GM19238 (cell line): Measurements from ENCODE around the gene OTOF.

Experiments
- DNase-seq: peaks from one replicate; pipeline ENCODE4 v3.0.0; 2011; ENCODE audit warnings: low spot score; ENCODE audit not compliant: insufficient read length

The OTOF gene

DNA sequence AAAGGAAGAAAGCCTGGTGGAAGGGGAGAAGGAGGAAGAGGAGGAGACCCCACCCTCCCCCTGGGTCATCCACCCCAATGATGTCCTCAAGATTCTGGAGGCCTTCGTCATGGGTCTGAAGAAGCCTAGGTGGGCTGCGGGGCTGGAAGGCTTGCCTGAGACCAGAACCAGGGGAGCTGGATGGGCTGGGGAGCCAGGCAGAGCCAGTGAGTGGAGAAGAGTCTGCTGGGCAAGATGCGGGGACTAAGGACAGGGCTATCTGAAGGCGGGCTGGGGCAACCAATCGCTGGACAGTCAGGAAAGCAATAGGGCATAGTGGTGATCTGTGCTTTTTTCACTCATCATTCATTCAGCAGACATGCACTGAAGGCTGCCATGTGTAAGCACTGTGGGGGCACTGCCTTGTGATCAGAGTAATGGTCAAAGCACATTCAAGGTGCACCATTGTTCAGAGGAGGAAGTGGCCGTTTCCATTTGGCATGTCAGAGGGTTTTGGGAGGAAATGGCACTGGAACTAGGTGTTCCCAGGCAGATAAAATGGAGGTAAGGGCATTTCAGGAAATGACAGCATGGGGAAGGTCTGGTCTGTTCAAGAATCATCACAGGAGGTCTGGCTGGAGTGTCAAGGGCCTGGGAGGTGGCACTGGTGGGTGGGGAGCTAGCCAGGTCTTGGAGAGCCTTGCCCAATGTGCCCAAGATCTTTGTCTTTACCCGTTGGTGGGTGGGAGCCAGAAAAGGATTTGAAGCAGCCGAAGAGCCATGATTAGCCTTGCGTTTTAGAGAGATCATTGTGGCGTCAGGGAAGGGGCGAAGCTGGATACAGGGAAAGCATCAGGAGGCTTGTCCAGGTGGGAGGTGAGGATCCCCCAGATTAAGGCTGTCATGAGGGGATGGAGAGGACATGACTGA, 24.2 kb downstream of the OTOF start:
- no peak for DNase-seq

DNA sequence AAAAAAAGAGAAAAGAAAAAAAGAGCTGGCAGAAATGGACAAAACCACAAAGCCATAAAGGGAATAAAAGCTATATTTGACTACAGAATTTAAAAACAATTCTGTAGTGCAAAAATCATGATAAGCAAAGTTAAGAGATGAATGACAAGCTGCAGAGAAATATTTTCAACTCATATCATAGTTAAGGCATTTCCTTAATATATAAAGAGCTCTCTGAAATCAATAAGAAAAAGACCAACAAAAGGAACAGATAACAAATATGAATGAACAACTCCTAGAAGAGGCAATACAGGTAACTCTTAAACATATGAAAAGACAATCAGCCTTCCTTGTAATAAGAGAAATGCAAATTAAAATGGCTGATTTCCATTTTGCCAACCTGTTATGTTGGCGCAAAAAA, 26.2 kb downstream of the OTOF start:
- no peak for DNase-seq

DNA sequence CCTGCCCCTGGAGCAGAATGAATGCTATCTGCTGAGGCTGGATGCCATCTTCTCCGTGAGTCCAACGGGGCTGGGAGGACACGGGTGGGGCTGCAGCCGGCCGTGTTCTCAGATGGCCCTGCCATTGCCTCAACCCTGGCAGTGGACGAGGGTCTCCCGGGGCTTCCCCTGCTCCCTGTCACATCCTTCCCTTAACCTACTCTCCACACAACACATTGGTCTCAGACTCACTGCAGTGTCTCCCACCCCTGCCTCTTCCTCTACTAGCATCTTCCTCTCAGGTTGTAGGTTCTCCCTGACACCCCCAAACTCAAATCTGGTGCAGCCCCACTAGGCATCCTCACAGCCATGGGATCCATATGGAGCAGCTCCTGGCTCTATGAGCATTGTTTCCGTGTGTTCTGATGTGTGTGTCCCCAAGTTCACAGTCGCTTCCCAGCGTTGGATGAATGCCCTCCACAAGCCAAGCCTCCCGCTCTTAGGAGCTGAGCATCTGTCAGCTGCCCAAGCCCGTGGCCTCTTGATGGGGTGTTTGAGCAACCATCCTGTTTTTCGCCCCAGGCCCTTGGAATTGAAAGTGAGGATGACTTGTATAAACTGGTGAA, 27.8 kb downstream of the OTOF start:
- no peak for DNase-seq

DNA sequence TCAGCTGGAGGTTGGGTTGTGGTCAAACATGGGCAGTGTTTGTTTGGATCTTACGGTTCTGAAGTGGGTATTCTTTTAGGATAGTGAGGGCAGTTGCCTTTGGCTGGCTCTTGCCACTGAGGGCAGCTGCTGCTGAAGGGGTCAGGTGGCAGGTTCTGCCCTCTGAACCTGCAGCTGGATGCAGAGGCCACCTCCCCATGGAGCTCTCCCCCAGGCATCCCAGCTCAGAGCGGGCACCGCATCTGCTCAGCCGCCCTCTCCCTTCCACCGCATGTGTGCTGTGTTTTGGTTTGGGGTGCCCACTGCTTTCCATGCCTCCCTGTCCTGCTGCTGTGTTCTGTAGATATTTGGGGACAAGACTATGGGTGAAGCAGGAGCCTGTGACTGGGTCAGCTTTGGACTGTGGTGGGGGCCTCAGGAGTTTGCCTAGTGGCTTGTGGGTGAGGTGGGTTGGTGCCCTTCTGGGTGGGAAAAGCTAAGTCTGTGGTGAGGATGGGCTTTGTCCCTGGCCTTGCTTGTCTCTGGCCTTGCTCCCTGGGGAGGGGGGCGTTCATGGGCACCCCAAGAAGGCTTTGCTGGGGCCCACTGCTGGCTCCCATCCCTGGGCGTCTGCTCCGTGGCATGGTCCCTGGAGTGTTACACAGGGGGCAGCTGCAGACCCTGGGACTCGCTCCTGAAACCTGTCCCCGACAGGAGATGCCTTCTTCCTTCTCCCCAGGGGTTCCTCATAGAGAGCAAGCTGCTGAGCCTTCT, 28.5 kb downstream of the OTOF start:
- DNase-seq: no peak

DNA sequence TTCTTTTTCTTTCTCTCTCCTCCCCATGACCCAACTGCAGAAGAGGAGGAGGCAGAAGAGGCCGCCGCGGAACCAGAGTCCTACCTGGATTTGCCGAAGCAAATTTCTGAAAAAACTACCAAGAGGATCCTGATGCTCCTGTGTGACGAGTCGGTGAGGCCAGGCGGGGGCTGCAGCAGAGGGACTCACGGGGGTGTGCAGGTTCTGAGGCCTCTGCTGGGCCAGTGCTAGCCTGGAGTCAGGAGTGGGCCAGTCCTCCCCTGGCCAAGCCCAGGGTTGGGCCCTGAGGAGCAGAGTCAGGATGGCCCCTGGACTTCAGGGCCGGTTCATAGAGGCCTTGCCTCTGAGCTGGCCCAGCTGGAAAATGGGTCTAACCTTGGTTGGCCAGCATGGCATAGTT, 29.3 kb downstream of the OTOF start:
- DNase-seq: no peak

DNA sequence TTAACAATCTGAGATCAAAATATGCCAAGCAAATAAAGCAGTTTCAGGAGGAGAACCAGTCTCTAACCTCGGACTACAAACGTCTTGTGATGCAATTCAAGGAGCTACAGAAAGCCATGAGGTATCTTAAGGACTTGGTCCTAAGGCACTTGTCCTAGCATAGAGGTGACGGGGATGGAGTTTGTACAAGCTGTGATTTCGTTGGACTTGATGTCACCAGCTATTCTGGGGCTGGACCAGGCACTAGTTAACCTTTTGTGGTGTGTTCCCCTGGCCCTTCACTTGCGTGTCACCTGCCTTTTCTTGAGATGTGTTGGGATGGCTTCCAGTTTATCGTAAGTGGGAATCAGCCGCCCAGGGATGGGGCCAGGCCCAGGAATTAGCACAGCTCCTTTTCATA, 33.7 kb downstream of the OTOF start:
- no peak for DNase-seq

DNA sequence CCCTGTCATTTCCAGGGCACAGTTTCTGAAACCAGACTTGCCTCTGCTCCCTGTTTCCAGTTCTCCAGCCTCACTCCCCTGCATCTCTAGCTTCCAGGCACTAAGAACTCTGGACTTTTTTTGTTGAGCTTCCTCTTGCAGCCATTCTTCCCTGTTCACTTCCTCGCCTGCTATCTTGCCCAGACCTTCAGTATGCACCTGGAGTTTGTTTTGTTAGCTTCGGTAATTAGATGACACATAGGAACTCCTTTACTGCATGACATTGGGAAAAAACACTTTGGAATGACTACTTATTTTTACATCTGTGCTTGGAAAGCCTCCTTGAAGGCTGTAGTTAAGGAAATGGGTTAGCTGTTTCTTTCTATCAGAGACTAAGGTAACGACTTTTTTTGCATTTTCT, 35.2 kb downstream of the OTOF start:
- no peak for DNase-seq

DNA sequence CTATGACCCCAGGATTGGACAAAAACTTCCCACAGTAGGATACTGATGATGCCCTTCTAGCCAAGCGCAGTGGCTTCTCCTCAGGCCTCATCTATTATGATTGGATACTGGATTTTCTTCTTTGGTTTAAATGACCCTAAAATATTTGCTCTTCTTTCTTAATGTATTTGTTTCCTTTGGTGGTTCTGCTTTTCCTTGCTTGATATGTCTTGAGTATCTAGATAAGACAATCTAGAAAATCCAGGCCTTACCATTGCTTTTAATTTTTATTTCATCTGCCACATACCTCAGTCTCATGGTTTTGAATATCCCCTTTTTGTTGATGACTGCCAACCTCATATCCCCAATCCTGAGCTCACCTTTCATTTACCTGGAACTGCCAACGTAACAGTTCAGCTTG, 35.6 kb downstream of the OTOF start:
- DNase-seq: no peak

DNA sequence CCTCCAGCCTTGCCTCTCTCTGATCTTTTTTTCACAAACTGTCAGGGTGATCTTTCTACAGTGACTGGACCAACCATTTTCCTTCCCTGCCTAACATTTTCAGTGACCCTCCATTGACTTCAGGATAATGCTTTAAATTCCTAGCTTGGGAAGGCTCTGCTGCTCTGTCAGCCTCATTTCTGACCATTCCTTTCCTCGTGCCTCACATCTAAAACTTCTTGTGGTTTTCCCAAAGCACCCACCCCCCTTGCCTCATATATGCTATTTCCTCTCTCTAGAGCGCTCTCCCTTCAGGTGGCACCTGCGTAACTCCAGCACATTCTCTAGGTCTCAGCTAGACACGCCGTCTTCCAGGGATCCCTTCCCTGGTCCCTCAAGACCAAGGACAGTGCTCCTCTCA, 39.0 kb downstream of the OTOF start:
- no peak for DNase-seq

DNA sequence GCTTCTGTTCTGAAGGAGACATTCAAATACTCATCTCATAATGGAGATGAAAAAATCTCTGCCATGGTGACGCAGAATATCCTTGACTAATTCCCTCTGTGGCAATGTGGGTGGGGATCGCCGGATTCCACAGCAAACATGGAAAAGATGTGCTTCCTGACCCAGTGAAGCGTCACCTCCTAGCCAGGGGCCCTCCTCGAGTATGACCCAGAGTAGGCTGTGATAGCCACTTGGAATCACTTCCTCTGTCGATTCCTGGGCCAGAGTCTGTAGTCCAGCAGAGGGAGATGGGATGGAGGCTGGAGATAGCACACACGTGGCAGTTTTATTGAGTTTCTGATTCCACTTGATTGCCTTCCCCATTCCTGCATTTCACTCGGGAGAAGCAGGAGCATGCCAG, 39.4 kb downstream of the OTOF start:
- DNase-seq: no peak

DNA sequence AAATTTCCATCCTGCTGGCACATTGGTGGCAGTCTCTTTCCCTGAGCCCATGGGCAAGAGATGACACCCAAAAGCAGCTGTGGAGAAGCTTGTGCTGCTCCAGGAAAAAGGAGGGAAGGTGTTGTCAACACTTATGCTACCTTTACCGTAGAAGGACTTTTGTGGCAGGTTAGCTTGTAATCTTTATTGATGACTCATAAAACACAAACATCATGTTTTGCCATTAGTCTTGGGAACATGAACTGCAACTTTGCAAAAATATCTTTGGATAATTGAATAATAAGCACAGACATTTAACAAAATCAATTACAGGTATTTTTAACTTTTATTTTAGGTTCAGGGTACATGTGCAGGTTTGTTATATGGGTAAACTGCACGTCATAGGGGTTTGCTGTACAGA, 42.8 kb downstream of the OTOF start:
- no peak for DNase-seq

DNA sequence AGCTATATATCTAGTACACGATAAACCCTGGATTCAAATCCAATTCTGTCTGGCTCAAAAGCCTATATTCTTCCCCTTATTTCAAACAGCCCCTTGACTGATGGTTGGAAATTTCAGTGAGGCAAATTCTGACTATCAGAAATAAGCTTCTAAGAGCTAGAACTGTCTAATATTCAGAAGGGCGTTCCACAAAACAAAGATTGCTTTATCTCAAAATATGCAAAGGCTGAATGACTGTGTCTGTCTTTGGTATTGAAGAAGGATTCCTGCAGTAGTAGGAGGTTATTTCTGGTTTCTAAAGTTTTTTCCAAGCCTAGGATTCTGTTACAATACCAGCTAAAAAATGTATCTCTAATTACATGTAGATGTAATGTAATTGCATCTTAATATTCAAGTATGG, 45.1 kb downstream of the OTOF start:
- DNase-seq: no peak

DNA sequence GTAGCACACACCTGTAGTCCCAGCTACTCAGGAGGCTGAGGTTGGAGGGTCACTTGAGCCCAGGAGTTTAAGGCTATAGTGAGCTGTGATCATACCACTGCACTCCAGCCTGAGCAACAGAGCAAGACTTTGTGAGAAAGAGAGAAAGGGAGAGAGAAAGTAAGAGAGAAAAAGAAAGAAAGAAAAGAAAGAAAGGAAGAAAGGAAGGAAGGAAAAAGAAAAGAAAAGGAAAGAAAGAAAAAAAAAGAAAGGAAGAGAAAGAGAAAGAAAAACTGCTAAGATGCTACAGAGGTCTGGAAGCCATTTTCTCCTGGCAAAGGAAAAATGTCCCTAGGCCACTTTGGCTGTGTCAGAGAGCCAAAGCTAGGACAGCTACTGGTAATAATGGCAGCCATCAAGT, 45.6 kb downstream of the OTOF start:
- no peak for DNase-seq

DNA sequence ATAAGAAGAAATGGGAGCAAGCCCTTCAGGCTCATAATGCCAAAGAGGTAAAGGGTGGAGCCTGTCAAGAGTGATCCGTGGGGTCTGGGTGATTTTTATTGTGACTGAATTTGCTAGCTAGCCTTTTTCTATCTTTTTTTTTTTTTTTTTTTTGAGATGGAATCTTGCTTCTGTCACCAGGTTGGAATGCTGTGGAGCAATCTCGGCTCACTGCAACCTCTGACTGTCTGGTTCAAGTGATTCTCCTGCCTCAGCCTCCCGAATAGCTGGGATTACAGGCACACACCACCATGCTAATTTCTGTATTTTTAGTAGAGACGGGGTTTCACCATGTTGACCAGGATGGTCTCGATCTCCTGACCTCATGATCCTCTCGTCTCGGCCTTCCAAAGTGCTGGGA, 47.1 kb downstream of the OTOF start:
- no peak for DNase-seq

DNA sequence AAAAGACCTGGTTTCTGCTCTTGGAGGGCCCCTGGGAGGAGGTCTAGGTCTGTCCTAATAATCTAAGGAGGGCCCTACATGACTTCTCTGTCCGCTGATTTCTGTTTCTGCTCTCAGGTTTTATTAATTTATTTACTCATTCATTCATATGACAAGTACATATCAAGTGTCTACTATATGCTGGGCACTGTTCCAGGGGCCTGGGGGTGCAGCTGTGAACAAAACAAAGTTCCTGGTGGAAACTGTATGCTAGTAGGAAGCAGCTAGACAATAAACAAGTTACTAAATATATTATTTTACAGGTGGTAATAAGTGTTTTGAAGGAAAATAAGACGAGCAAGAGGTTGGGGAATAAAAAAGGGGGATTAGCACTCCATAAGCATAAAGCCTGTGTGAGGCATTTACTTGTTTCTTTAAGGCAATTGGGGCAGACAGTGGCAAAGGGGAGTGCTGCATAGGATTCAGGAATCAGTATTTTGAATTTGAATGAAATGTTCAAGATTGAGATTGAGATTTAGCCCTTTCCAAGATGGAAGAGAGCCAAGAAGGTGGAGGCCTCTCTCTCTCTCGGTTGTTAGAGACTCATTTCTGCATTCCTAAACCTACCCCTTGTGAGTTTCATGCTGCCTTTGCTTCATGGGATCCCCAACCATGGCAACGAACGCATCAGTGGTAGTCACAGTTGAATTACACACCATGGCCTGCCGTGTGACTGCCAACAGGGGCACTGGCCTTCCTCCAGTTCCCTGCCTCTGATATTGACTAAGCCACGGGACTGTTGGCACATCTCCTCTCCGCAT, 47.9 kb downstream of the OTOF start:
- DNase-seq: no peak

DNA sequence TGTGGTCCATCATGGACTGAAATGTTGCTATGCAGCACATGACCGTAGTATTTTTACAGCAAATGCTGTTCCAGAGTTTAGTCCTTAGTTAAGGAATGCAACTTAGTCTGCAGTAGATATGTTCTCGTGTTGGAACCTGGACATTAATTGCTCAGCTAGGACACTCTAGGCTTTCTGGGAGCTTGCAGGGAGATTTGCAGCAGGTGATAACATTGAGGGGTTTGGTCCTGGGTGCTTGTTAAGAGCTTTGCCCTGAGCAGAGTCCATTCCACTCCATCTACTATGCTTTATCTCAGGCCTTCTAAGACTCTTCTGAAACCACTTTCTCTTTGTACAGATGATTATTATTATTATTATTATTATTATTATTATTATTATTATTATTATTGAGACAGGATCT, 49.1 kb downstream of the OTOF start:
- no peak for DNase-seq

DNA sequence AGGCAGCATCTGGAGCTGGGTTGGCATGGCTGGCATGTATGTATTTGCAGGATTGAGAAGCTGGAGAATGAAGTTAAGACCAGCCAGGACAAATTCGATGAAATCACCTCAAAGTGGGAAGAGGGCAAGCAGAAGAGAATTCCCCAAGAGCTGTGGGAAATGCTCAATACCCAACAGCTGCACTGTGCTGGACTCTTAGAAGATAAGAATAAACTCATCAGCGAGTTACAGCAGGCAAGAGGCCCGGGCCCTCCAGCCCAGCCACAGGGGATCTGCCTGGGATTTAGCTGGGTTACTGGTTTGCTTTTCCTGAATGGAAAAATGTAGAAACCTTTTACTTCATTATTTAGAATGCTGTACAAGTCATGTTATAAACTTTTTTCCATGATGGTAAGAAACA, 53.7 kb downstream of the OTOF start:
- DNase-seq: no peak

DNA sequence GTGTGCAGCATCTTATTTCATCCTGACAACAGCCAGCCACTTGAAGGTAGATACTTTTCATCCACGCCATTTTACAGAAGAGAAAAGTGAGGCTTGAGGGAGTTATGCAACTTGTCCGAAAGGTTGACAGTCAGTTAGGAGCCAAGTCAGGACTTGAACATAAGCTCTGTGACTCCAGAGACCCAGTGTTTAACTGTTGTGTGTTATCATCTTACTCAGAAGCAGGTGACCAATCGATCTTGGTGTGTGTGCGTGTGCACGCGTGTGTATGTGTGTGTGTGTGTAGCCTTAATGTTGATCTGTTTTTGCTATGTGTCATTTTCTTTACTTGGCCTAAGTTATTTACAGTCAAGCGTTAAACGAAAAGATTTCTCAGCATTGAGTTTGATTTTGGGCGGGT, 54.2 kb downstream of the OTOF start:
- DNase-seq: no peak

DNA sequence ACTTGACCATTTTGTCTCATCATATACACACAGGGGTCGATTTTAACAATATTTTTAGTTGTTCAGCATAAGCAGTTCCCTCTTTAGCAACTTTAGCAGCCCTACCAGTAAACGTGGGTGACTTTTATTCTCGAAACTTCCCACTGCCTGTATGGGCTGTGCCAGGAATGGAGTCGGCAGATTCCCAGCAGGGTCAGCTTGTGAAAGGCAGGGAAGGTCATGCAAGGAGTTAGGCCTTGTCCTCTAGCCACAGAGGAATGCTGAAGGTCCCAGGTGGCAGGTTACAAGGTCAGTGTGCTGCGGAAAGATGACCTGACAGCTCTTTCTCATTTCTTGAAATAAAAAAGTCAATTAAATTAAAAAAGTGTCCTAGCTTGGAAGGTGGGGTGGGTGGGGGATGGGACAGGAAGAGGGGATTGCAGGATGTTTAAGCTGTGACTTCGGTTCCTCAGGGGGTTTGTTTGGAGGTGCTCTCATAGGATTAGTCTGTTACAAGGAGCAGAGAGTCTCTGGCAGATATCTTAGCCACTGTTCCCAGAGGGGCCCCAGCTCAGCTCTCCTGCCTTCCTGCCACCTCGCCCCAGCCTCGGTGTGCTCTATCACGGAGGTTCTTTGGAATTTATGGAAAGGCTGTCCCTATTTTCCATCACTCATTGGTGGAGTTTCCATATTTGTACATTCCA, 54.8 kb downstream of the OTOF start:
- no peak for DNase-seq

DNA sequence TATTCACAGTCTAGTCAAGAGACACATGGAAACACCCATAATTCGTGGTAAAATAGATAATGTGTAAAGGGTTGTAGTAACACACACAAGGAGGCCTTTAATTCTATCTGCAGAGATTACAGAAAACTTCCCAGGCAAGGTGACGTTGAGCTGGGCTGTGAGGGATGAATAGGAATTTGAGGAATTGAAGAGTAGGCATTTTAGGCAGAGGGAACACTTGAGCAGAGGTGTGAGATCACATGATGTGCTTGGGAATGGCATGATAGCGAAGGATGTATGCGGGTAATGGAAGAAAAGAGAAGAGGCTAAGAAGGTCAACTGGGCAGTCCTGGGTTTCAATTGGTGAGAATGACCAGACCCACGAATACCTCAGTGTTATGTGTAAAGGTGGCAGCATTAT, 56.0 kb downstream of the OTOF start:
- no peak for DNase-seq

DNA sequence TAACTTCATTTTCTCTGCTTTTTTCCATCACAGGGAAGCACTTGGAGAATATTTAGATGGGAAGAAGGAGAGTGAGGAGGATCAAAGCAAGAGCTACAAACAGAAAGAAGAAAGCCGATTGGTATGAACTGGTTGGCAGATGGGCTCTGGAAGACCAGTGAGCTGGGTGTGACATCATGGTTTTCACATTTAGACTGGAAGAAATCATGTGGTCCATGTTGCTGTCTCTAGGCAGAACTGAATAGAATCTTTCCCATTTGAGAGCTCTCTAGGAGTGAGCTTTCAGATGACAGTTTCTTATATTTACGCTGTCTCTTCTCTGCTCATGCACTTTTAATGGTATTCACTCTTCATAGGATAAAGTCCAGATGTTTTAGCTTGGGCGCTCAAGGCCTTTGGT, 63.6 kb downstream of the OTOF start:
- DNase-seq: no peak
